GM11168 (cell line): ENCODE data around the gene FGF4.

Experiments used
- in situ Hi-C: fragments of 300-500 bp; cut with MboI; formaldehyde crosslinking; loops from one replicate; pipeline ENCODE4 v1.12.0; 2022; ENCODE audit warnings: low sequenced_read_pairs; ENCODE audit not compliant: unreplicated experiment

The FGF4 gene, protein sequence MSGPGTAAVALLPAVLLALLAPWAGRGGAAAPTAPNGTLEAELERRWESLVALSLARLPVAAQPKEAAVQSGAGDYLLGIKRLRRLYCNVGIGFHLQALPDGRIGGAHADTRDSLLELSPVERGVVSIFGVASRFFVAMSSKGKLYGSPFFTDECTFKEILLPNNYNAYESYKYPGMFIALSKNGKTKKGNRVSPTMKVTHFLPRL

DNA sequence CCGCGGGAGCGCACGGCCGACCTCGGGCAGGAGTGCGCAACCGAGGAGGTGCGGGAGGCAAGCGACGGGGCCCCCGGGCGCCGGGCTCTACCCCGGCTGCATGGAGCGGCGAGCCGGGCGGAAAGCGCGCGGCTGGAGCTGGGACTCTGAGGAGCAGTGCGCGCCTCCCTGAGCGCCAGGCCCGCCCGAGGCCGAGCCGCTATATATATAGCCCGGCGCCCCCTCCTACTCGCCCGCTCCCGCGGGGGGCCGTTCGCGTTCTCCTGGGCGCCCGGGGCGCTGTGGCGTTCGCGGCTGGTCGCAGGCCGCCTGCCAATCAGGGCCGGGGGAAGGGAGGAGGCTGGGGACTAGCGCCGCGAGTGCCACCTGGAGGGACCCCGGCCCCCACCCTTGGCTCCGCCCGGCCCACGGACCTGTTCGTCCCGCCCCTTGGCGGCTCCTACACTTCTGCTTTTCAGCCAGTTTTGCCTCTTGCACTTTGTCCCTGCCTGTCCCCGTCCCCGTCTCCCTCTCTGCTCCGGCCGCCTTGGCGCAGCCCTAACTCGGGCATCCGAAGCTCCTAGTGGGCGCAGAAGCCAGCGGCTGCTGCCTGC lies at the start of gene FGF4:
TSS of gene FGF4 (minus strand) at position 179 of the 593 bp plus-strand sequence. CDS start 257 bp downstream, outside the sequence.
- in situ Hi-C loops: no loop called here

DNA sequence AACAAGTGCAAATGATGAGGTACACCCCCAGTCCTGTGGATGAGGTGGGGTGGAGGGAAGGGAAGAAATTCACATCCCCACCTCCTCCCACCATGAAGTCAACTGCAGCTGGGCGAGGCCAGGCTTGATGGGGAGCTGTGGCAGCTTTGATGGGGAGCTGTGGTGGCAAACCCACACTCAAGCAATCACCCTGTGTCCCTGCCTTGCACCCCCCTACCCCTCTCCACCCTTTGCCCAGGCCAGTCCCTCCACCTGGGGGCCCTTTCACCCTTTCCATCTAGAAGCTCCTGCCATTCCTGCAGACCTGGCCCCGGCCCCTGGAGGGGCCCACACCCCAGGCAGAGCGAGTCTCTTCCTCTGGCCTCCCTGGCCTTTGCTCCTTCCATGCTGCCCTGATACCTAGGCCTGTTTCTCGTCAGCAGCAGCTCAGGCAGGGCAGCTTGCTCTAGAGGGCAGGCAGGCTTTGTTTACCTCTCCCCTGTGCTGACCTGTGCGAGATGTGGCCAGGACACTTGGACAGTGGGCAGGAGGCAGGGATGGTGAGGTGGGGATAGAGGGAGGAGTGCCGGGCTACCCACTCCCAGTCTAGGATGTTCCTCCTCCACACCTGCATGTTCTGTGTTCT lies 48.6 kb upstream of the FGF4 start:
- in situ Hi-C loops: no loop called here

DNA sequence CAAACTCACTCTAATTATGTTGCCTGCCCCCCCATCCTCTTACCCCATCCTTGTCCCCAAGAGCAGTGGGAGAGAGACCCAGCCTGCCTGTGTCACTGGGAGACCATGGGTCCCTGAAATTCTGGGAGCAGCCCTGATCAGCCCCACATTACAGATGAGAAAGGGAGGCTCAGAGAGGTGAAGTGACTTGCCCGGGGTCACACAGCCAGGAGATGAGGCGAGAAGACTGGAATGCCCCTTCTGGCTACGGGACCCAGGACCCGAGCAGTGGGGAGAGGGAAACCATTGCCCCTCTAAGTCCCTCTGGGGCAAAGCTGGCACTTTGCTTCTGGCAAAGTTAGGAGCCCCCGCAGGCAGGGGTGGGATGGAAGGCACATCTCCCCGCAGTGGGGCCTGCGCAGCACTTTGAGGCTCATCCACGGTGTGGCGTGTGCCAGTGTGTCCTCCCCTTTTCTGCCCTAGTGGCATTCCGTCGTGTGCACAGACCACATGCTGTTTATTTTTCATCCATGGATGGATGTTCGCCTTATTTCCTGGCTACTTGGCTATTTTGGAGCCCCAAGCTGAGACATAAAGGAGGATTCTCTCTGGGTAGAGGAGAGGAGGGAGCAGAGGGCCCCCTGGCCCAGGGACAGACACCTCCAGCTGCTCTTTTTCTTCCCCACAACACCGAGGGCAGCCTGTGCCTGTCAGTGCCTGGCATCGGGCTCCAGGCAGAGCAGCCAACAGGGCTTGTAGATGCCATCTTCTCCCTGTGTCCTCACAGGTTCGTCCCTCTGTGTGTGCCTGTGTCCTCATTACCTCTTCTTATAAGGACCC lies 47.7 kb upstream of the FGF4 start:
- in situ Hi-C loops: no loop called here

DNA sequence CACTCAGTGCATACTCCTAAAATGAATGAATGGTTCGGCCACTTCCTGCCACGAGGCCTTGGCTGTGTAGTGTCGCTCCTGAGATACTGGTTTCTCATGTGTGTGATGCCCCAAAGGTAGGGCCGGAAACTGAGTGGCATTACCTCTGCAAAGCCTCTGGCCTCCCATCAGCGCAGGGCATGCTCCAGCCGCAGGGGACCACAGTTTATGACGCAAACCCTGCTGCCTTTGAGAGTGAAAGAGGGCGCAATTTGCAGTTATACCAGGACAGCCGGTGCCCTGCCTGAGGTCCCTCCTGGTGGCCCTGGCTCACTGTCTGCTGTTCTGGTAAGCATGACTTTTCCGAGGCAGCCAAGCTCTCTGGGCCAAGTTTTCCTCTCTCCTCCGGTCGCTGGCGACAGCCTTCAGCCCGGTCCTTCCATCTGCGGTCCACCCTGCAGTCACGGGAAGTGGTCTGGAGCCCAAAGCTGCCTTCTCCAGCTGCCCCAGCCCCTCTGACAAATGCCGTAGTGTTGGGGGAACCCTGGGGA lies 46.4 kb upstream of the FGF4 start:
- in situ Hi-C loops: no loop called here

DNA sequence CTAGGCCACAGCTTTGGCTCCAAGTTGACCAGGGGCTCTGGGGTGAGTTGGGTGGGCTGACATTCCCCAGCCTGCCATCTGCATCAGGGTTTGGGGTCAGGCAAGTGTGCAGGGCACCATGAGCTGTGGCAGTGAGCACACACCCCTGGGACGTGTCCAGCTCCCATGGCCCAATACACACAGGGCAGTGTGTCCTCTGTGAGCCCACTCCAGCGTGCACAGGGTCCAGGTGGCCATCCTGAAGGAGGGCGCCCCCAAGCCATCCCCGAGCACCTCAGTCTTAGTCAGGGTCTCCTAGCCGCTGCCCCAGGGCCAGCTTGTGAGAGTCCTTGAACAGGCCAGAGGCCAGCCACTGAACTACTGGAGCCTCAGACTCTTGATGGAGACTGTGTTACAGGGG lies 45.3 kb upstream of the FGF4 start:
- in situ Hi-C loops: no loop called here

DNA sequence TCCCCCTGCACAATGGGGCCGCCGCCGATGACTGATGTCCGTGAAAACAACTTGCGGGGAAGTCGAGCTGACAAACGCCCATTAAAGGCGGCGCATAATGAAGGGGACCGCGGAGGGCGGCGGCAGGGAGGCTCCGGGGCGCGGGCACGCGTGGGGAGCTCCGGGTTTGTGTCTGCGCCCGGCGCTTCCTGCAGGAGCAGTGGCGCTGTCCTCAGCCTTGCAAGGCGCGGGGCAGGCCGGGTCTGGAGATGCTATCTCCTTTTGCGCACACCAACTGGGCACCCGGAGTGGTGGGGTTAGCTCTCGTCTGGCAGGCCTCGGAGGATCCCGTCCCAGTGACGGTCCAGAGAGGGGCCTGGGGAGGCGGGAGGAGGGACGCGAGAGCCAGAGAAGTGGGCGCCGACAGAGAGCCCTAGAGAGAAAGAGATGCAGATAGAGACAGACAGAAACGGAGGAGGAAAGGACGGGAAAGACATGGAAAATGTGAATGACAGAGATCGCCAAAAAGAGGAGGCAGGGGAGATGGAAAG lies 44.5 kb upstream of the FGF4 start:
- in situ Hi-C loops: no loop called here

DNA sequence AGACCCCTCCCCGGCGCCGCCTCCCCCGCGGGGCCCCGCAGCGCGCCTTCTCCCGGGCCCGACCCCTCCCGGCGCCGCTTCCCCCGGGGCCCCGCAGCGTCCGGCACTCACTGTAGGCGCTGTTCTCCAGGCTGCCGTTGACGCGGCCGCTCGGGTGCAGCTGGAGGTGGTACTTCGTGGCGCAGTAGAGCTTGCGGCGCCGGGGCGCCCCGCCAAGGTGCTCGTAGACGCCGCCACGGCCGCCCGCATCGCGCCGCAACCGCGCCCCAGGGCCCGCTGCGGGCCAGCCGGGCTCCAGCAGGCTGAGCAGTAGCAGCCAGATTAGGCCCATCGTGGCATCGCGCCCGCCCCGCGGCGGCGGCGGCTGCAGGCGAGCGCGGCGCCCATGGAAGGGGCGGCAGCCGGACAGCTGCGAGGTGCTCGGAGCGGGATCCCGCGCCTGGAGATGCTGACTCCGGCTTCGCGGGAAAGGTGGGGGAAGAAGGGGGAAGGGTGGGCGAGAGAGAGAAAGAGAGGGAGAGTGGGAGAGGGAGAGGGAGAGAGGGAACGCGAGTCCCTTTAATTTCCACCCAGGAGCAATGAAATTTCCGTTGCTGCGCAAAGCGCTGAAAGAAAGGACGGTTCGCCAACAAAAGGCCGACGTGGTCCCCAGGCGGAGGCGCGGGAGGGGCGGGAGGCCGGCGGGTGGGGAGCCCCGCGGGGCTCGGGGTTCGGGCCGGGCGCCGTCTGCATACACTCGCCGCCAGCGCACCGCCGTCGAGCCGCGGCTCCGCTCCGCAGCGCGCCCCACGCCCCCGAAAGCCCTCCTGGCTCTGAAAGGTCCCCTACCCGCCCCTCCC lies 43.7 kb upstream of the FGF4 start, which contains the start of gene FGF3:
TSS of gene FGF3 (minus strand) at position 814 of the 839 bp plus-strand sequence. CDS start at position 331, 483 bp downstream.
- in situ Hi-C loops: no loop called here

DNA sequence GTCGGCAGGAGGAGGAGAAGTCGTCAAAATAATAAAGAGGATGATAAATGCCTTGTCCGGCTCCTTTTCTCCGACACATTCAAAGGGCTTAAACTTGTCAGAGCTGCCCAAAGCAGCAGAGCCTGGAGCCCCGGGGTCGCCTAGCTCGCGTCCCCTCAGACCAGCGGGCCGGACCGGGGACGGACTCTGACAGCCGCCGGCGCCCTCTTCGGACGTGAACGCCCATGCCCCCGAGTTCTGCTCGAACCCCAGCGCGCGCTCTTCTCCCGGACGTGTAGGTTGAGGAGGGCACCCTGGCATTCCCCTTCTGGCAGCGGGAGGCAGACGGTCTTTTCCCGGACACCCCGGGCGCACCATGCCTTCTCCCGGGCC lies 43.1 kb upstream of the FGF4 start:
- in situ Hi-C loops: no loop called here

DNA sequence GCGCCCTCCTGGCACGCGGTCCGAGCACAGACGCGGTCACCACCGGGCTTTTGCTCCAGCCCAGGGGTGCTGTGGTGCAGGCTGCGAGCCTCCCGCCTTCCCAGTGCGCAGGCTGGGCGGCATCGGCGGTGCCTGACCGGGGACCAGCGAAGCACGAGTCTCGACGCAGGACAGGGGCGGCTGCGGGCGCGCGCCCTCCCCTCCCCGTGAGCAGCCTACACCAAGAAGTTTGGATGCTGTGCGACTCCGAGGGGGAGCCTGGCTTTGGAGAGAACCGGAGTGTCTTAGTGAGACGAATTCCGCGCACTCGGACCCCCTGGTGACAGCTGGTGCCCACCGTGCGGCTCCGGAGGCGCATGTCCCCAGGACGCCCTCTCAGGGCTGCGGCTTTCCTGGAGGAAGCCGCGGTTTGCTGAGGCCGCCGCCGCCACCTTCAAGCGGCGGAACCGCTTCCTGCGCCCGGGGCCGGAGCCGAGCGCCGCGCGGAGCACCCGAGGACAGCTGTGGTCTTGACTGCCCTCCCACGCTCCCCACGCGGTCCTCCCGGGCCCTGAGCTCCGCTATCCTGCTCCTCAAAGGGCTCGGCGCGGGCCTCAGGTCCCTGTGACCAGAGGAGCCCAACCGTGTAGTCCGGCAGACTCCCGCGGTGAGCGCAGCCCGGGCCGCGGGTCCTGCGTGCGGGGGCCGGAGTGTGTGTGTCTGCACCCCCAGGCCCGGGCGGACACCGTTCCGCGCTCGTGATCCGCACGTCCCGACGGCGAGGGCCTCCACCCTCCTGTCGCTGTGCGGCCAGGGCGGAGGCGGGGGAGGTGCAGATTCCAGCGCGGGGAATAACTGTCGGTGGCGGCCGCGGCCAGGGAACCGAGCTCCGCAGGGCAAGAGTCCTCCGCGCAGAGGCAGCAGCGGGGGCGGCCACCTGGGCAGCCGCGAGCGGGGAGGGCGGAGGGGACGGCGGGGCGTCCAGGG lies 42.4 kb upstream of the FGF4 start:
- in situ Hi-C loops: no loop called here

DNA sequence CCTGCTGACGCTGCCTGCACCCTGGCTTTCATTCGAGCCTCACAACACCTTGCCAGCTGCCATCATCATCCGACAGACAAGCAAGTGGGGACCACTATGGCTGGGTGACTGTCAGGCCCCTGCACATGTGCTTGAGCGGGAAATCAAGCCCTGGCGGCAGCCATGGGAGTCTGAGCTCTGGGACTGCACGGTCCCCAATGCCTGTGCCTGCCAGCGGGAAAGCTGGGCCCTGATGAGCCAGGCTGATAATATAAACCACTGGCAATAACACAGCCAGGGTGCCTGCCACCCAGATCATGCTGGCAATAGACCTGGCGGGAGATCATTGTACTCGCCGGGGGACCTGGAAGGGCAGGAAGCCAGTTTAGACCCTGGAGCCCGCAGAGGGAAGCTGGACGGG lies 41.5 kb upstream of the FGF4 start:
- in situ Hi-C loops: no loop called here

DNA sequence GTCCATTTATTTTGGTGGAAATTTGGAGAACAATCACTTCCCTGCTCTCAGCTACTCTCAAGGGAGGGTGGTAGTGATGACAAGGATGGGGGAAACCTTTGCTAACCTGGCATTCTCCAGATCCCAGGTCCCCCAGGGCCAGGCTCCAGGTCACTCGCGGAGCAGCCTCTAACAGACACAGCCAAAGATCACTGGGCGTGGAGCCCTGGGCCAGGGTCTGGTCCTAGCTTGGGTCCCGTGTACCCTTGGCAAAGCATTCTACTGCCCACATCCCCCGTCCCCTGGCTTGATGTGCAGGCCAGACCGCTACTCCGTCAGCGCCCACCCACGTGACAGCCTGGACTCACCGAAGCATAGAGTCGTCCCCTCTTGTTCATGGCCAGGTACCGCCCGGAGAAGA lies 40.8 kb upstream of the FGF4 start:
- in situ Hi-C loops: no loop called here

DNA sequence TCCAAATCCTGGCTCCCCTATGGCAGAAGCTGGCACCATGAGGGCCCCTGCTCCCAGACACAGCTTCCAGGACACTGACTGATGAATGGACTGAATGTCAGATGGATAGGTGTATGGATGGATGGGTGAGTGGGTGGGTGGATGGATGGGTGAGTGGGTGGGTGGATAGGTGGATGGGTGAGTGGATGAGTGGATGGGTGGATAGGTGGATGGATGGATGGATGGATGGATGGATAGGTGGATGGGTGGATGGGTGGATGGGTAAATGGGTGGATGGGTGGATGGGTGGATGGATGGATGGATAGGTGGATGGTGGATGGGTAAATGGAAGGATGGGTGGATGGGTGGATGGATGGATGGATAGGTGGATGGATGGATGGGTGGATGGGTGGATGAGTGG lies 39.8 kb upstream of the FGF4 start:
- in situ Hi-C loops: no loop called here

DNA sequence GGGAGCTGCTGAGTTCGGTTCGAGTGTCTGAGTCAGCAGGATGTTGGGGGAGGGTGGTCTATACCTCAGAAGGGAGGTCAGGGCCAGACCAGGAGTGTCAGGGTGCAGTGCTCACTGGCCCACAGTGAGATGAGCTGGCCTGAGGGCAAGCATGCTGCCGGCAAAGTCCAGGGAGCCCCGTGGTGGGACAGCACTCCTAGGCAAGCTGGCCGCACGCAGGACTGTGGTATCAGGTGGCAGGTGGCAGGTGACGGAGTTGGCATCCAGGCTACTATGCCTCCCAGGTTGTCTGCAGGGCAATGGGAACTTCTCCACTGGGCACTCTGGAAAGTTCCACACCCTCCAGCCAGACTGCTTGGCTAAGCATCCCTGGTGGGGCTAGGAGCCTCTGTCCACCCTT lies 39.3 kb upstream of the FGF4 start:
- in situ Hi-C loops: no loop called here

DNA sequence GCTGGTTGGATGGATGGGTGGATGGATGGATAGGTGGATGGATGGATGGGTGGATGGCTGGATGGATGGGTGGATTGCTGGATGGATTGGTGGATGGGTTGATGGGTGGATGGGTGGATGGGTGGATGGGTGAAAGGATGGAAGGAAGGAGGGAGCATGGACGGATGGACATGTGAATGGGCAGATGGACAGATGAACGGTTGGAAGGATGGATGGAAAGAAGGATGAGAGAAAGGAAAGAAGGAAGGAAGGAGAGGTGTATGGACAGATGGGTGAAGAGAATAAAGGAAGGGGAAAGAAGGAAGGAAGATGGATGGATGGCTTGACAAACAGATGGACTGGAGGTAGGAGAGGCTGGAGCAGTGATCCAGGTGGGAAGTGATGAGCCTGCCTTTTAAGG lies 38.7 kb upstream of the FGF4 start:
- in situ Hi-C loops: no loop called here

DNA sequence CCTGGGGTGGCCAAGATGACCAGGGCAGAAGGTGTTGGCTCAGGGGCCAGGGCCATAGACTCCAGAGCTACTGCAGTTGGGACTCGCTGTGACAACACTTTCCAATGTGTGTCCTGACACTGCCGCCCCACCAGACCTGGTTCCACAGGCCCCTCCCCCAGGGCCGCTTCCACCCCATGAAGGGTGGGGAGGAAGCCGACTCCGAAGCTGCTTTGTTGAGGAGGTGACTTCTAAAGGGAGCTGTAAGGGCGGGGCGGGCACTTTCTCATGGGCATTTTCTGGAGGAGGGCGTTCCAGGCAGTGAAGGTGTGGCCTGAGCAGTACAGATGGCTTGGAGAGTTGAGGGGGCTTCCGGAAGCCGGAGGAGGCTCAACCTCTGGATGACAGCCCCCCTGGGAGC lies 37.8 kb upstream of the FGF4 start:
- in situ Hi-C loops: no loop called here

DNA sequence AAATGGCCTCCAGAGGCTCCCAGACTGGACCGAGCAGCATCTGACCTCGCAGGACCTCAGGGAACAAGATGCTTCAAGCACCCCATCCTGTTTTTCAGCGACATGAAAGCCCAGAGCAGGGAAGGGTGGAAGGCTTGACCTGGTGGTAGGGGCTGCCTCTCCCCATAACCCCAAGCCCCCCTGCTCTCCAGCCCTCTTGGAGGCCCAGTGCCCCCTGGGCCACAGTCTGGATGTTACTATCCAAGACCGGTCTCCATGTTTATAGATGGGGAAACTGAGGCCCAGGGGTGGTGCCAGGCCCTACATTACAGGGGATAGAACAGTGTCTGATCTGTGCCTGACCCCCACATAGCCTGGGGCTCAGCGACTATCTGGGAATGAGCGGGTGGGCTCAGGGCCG lies 37.1 kb upstream of the FGF4 start:
- in situ Hi-C loops: no loop called here

DNA sequence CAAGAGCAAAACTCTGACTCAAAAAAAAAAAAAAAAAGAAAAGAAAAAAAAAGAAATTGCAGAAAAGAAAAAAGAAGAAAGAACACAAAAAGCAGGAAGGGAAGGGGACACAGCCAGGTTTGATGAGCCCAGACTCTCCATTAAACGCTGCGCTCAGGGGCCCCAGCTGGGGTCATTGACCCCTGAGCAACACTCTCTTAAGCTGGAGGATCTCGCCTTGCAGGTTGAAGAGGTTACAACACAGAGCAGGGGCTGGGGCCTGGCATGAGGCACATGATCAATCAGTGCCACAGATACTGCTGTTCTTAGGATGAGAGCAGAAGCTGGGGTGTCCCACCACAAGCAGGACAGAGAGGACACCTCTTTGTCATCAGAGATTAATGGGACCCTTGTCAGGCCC lies 36.3 kb upstream of the FGF4 start:
- in situ Hi-C loops: no loop called here

DNA sequence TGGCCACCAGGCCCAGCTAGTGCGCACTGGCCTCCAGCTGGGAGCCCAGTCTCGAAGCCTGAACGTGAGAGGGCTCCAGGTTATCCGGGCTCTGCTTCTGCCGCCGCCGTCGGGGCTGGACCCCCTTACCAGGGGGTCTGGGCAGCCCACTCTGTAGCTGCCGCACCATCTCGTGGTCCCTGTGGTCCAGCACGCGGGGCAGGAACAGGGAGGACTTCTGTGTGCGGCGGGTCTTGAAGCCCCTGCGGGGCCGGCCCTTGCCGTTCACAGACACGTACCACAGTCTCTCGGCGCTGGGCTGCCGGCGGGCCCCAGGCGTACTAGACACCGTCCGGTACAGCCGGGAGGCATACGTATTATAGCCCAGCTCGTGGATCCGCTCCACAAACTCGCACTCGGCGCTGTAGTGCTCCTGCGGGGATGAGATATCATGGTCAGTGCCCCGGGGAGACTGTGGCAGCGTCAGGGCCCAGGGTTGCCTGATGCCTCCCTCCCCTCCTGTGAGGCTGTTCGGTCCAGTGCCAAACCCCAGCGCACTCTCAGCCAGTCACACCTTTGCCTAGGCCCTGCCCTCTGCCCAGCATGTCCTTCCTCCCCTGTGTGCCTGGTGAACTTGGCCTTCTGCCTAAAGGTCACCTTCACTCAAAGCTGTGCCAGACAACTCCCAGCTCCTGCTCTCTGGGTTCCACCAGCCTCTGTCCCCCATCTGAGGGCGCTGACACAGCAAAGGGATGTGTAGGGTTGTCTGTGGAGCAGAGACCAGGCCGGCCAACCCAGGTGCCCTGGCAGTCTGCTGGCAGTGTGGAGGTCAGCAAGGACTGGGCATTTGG lies 35.4 kb upstream of the FGF4 start:
- in situ Hi-C loops: no loop called here
